ENCODE results near the gene RAB6C.
"Not testable (repeated sequence)": the region's sequence is repeated elsewhere in the genome, so short reads cannot be mapped to it uniquely, and the experiment has no call there.

The RAB6C gene

GRCh38 chr2:129979629-129980155, at the start of gene RAB6C:
Gene RAB6C (plus strand): TSS chr2:129979666. CDS start chr2:129980116, 450 bp downstream.
- peak; percentile 54 for DNase-seq

DNA sequence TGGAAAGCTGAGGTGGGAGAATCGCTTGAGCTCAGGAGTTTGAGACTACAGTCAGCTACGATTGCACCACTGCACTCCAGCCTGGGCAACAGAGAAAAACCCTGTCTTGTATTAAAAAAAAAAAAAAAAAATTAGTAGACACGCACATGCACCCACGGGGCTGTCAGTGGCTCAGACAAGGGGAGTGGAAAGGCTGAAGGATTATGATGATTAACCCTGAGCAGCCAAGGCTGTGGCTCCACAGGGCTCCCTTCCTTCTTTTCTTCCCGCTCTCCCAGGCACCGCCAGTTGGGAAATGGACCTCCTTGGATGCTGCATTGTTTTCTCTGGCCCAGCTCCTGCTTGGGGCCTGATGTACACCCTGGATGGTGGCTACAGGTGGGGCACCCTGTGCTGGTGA, 49.0 kb upstream of the RAB6C start:
- DNase-seq: no peak

DNA sequence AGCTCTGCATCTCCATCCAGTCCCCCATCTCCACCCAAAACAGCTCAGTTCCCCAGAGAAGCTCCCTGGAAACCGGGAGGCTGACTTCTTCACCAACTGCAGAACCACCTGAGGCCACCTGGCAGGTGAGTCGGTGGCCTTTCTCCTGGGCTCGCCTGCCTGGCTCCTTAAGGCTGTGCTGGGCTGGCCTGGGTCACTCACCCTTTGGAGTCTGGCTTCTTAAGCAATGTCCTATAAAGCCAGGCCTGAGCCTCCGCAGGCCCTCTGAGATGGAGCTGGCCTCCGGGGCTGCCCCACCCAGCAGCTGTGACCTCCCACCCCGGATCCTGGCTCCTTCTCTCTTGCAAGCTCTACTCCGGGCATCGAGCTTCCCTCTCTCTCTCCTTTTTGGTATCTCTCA, 46.1 kb upstream of the RAB6C start:
- not testable (repeated sequence) for DNase-seq

DNA sequence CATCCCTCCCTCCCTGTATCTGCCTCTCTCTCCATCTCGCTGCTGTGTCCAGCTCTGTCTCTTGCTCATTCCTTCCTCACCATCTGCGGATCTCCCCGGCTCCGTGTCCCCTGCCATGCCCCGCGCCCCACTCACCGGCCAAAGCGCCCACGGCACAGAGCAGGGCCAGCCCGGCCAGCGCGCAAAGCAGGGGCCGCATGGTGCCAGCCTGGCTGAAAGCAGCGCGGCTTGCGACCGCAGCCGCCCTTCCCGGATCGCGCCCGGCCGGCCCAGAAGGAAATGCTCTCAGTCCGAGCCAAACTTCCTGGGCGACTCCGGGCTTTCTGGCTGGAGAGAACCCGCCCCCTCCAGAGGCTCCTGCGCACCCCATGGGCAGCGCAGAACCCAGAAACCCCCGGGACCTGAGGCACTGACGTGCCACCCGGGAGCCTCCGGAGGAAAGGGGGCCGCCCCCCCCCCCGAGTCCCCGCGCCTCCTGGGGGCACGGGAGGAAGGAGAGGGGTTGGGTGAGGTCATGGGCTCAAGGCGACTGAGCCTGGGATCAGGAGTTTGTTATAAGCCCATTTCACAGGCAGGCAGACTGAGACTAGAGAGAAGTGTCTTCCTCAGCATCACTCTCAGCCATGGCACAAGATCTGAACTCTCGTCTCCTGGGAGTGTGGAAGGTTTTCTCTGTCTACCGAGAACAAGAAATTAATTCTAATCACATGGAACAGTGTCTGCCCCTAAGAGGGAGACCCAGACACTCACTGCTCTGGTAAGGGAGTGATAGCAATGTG, 45.2 kb upstream of the RAB6C start:
- DNase-seq: no peak

DNA sequence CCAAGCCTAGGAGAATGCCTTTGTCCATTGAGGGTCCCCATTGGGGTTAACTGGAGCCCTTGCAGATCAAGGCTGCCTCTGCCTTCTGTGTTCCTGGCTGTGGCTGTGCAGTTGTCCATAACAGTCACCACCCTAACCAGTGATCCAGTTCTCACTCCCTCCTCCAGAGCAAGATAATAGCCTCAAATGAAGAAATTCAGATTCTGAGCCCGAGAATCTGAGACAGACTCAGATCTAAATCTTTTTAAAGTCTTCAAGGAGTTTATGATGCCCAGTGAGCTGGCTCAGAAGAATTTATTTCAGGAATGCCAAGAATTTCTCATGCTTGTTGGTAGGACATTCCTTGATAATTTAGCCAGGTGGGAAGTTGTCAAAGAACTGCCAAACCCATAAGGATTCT, 44.3 kb upstream of the RAB6C start:
- DNase-seq: no peak

DNA sequence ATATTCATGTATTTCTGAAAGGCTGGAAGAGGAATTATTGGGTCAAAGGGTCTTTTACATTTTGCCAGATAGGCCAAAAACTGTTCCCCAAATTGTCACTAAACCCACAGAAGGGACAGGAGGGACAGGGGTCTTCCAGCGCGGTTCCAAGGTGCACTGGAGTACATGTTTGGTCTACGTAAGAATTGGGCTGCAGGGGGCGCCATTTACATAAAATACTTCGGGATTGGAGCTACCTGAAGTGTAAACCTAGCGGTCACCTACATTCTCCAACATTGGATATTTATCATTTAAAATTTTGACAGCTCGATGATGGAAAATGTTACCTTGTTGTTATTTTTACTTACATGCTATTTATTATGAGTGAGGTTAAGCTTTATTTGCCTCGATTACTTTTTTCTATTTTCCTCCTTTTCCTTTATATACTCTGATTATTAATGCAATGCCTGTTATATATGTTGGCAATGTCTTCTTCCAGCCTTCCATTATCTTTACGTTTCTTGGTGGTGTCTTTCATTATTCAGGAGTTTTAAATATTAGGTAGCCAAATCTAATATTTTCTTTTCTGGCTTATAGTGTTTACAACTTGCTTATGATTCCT, 43.0 kb upstream of the RAB6C start:
- no peak for DNase-seq

DNA sequence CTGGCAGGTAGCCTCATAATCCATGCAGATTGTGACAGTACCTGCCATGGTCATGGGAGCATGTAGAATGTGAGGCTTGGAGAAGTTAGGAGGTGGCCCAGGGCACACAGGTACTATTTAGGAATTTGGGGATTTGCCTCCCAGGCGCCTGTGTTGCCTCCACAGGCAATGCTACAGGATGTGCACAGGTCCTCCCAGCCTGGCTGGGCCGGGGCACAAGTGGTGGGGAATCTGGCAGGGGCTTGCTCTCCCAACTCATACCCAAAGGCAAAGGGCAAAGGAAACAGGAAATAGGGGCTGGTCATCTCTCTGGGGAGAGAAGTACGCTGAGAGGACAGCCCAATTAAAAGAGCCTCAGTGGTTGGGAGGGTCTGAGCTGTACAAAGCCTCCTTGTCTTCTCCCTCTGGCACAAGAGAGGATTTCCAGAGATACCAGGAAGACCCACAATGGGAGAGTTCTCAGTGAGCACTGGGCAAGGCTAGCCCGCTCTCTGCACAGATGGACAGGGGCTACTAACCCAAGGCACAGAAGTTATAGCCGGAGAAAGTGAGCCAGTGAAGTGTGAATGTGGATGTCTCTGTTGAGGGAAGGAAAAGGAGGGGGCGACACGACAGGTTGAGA, 40.5 kb upstream of the RAB6C start:
- not testable (repeated sequence) for DNase-seq

DNA sequence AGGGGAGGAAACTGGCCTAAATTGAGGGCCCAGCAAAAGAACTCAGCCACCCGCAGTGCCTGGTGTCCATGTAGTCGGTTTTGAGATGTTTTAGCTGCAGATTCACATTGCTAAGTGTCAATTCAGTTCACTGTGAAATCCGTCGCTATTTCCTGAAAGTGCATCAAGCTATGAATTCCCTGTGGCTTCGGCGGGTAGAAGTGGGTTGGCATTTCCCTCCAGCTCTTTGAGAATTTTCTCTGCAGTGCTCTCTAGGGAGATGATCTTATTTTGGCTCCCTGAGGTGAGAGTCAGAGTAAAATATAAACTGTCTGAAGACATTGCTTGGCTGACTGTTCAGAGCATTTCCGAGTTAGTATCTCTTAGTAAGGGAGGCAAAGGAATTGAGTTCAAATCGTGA, 36.0 kb upstream of the RAB6C start:
- DNase-seq: not testable (repeated sequence)

GRCh38 chr2:129945557-129945956, 33.9 kb upstream of the RAB6C start:
- DNase-seq: no peak

- not testable (repeated sequence) for DNase-seq
Measured at GRCh38 chr2:129947712-129948111, 31.8 kb upstream of the RAB6C start.

DNA sequence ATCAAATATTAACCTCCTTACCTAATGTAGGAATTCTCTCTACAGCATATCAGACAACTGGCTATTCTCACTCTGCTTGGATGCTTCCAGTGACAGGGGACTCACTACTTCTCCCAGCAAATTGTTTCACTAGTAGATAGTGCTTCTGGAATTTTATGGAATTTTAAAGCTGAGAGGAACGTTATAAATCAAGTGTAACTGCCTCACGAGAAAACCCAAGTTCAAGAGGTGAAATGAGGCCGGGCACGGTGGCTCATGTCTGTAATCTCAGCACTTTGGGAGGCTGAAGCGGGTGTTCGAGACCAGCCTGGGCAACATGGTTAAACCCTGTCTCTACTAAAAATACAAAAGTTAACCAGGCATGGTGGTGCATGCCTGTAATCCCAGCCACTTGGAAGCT, 23.3 kb upstream of the RAB6C start:
- DNase-seq: not testable (repeated sequence)

DNA sequence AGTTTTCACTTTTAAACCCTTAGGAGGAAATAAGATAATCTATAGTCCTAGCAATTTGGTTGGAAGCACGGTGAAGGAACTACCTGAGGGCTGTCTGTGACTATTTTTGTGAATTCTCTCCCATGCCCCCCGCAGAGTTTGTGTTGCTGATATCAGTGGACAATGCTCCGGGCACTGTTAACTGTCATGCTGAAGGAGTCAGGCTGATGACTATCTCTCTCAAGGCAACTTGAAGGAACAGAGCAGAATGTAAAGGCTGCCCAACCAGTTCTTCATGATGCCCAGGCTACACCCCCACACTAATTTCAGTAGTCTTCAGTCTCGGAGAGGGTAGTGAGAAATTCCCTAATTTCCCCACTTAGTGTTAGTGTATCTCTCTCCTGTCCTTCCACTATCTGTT, 21.6 kb upstream of the RAB6C start:
- no peak for DNase-seq

GRCh38 chr2:129958736-129959135, 20.7 kb upstream of the RAB6C start:
- not testable (repeated sequence) for DNase-seq

DNA sequence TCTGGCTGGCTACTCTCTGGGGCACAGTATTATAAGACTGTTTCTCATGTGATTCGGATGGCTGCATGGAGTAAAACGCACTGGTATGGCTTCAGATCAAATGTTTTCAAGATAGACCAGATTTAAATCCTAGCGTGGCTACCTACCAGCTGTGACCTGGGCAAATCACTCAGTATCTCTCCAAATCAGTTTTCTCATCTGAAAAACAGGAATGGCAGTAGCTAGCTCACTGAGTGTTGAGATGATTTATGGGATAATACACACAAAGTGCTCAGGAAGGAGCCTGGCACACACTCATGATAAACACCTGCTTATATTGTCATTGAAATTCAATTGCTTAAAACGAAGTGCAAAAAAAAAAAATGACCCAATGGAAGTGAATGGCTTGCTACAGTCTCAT, 10.9 kb upstream of the RAB6C start:
- DNase-seq: peak; percentile 47

GRCh38 chr2:129975016-129975774, 4.3 kb upstream of the RAB6C start:
- no peak for DNase-seq

- not testable (repeated sequence) for DNase-seq
Measured at GRCh38 chr2:129976969-129977368, 2.5 kb upstream of the RAB6C start.

GRCh38 chr2:129977986-129978385, 1.5 kb upstream of the RAB6C start:
- DNase-seq: no peak

DNA sequence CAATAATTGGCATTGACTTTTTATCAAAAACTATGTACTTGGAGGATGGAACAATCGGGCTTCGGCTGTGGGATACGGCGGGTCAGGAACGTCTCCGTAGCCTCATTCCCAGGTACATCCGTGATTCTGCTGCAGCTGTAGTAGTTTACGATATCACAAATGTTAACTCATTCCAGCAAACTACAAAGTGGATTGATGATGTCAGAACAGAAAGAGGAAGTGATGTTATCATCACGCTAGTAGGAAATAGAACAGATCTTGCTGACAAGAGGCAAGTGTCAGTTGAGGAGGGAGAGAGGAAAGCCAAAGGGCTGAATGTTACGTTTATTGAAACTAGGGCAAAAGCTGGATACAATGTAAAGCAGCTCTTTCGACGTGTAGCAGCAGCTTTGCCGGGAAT, 780 bp downstream of the RAB6C start:
- peak; percentile 21 for DNase-seq

- not testable (repeated sequence) for DNase-seq
Measured at GRCh38 chr2:129981689-129982088, 2.2 kb downstream of the RAB6C start.

DNA sequence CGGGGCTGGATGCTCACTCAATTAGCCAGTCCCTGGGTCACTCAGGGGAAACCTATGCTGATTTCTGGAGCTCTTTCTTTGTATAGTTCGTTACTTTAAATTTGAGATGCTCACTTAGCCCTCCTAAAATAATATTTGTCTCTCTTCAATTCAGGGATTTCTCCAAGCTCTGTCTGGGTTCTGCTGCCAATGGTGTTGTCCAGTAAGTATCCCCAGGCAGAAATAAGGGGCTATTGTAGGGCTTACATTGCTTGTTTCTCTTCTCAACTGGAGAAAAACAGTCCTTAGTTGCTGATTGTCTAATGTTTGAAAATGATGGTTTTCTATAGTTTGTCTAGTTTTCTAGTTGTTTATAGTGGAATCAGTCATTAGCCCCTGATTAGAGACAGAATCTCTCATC, 5.0 kb downstream of the RAB6C start:
- DNase-seq: no peak

DNA sequence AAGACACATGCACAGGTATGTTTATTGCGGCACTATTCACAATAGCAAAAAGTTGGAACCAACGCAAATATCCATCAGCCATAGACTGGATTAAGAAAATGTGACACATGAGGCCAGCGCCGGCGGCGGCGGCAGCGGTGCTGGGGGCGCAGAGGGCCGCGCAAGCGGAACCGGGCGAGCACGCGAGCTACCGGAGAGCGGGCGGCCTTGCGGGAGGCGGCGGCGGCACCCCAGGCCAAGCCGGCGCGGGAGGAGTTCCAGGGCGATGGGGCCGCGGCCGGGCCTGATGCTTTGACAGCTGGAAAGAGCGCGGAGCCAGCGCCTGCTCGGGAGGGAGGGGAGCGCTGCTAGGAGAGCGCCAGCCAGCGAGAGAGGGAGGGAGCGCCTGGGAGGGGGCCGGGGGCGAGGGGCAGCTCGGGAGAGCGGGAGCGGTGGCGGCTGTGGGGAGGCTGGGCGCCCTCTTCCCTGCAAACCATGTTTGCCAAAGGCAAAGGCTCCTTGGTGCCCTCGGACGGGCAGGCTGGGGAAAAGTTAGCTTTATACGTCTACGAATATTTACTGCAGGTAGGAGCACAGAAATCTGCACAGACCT, 13.0 kb downstream of the RAB6C start:
- DNase-seq: not testable (repeated sequence)

DNA sequence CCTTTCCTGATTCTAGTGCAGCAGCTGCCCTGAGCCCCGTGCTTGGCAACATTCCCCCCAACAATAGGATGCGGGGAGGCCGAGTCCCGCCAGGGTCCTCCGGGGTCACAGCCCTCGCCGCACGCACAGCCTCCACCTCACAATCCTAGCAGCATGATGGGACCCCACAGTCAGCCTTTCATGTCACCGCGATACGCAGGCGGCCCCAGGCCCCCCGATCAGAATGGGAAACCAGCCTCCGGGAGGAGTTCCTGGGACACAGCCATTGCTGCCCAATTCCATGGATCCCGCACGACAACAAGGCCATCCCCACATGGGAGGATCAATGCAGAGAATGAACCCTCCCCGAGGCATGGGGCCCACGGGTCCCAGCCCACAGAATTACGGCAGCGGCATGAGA, 13.7 kb downstream of the RAB6C start:
- DNase-seq: not testable (repeated sequence)

All from NCI-H2227 treated with DMSO at 0.1 percent for 48 hours (cell line).